Stomach (tissue), 4 donors: ENCODE results near the gene SORCS1.

ENCODE experiments used
- EP300 ChIP-seq: sonication (generic); formaldehyde crosslinking; IDR thresholded peaks from one replicate; pipeline ENCODE4 v1.6.1; 2017; ENCODE audit warnings: antibody characterized with exemption
- POLR2A ChIP-seq, 4 donors: fragments of 450-650 bp; IDR thresholded peaks; one replicate each; pipeline ENCODE4 v1.6.1; 2016; ENCODE audit warnings: antibody characterized with exemption in 4 of 4, control low read depth in 2 of 4, mild to moderate bottlenecking in 1 of 4, moderate library complexity in 1 of 4
- TF ChIP-seq, protein P1 (sequence below), 7 experiments: fragments of 450-650 bp in 4 of 7; fragments of 200-600 bp in 3 of 7; sonication (generic) in 3 of 7; IDR thresholded peaks; one replicate each; pipeline ENCODE4 v1.5.1; 2016 to 2019; ENCODE audit warnings: antibody characterized with exemption in 7 of 7, control low read depth in 2 of 7, mild to moderate bottlenecking in 1 of 7

DNA sequence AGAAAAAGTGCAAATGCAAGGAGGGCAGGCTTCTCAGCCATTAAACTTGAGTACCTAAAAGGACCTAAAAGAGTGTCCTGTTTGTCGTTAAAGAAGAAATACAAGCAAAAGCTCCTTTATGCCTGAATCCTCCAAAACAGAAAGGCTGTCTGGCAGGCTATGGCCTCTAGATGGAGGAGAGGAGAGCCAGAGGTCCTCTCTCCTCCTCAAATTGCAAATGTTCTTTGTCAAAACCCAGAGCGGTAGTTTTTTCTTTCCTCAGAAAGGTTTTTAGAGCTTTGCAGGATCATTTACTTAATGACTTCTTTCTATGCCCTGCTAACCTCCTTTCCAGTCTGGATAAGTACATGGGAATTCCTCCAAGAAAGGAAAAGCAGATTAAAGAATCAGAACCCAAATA is 1.9 kb upstream of the SORCS1 start:
- TF ChIP-seq POLR2A (IDR thresholded peaks at IDR 0.05) (no peak), EP300 (no peak)
- TF ChIP-seq, protein P1, sequence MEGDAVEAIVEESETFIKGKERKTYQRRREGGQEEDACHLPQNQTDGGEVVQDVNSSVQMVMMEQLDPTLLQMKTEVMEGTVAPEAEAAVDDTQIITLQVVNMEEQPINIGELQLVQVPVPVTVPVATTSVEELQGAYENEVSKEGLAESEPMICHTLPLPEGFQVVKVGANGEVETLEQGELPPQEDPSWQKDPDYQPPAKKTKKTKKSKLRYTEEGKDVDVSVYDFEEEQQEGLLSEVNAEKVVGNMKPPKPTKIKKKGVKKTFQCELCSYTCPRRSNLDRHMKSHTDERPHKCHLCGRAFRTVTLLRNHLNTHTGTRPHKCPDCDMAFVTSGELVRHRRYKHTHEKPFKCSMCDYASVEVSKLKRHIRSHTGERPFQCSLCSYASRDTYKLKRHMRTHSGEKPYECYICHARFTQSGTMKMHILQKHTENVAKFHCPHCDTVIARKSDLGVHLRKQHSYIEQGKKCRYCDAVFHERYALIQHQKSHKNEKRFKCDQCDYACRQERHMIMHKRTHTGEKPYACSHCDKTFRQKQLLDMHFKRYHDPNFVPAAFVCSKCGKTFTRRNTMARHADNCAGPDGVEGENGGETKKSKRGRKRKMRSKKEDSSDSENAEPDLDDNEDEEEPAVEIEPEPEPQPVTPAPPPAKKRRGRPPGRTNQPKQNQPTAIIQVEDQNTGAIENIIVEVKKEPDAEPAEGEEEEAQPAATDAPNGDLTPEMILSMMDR (IDR thresholded peaks at IDR 0.05) = no peak
